ENCODE measurements around the gene FLACC1.

DNA sequence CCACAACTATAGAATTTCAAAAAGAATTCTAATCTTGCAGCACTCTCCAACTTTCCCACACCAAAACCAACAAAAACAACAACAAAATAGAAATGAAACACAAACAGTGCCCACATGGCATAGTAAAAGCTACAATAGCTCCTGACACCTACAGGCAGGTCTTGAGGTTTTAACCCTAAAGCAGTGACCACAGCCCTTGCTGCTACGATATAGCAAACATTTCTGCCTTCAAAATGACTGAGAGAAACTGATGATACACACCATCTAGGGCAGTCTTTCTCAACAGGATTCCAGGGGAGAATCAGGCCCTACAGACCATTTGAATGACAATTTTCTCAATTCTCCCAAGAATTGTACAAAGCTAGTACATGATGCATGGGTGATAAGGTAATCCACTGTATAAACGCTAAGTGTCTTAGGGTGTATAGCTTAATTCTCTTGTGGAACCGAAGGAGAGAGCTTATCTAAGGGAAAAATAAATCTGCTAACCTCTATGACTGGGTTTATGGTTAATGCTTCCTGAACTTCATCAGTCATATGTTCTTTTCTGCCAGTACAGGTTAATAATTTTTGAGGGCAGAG, 47.6 kb upstream of the FLACC1 start:
- TF ChIP-seq, protein P1, sequence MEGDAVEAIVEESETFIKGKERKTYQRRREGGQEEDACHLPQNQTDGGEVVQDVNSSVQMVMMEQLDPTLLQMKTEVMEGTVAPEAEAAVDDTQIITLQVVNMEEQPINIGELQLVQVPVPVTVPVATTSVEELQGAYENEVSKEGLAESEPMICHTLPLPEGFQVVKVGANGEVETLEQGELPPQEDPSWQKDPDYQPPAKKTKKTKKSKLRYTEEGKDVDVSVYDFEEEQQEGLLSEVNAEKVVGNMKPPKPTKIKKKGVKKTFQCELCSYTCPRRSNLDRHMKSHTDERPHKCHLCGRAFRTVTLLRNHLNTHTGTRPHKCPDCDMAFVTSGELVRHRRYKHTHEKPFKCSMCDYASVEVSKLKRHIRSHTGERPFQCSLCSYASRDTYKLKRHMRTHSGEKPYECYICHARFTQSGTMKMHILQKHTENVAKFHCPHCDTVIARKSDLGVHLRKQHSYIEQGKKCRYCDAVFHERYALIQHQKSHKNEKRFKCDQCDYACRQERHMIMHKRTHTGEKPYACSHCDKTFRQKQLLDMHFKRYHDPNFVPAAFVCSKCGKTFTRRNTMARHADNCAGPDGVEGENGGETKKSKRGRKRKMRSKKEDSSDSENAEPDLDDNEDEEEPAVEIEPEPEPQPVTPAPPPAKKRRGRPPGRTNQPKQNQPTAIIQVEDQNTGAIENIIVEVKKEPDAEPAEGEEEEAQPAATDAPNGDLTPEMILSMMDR (IDR thresholded peaks at IDR 0.05; ENCODE audit: control extremely low read depth in 1 of 3, insufficient read depth in 1 of 3, low read depth in 1 of 3, low read length in 3 of 3): no peak
- TF ChIP-seq, protein P2, sequence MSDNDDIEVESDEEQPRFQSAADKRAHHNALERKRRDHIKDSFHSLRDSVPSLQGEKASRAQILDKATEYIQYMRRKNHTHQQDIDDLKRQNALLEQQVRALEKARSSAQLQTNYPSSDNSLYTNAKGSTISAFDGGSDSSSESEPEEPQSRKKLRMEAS (IDR thresholded peaks at IDR 0.05): no peak
- TF ChIP-seq TBP (IDR thresholded peaks at IDR 0.05; ENCODE audit: low read depth, low read length): no peak
- no peak for TF ChIP-seq POLR2A (IDR thresholded peaks at IDR 0.05; ENCODE audit: control extremely low read depth in 1 of 2, low read depth in 2 of 2, low read length in 2 of 2)
- no peak for TF ChIP-seq JUND (IDR thresholded peaks at IDR 0.05; ENCODE audit: low read length)
- no peak for TF ChIP-seq YY1 (IDR thresholded peaks at IDR 0.05; ENCODE audit: low read depth, low read length)
- TF ChIP-seq, protein P3, sequence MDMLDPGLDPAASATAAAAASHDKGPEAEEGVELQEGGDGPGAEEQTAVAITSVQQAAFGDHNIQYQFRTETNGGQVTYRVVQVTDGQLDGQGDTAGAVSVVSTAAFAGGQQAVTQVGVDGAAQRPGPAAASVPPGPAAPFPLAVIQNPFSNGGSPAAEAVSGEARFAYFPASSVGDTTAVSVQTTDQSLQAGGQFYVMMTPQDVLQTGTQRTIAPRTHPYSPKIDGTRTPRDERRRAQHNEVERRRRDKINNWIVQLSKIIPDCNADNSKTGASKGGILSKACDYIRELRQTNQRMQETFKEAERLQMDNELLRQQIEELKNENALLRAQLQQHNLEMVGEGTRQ (IDR thresholded peaks at IDR 0.05; ENCODE audit: low read length): no peak
- TF ChIP-seq RAD21 (IDR thresholded peaks at IDR 0.05 in 1 of 2, conservative IDR thresholded peaks at IDR 0.05 in 1 of 2; ENCODE audit: low read depth in 2 of 2, low read length in 2 of 2): 0 out of 4 replicates have a peak, but pooled peaks of 1 of the 2 experiments have one; percentile 1
- no peak for TF ChIP-seq RBBP5 (IDR thresholded peaks at IDR 0.05; ENCODE audit: borderline replicate concordance, low read depth, low read length)
- no peak for TF ChIP-seq PHF8 (conservative IDR thresholded peaks at IDR 0.05; ENCODE audit: low read depth, low read length)
- no peak for TF ChIP-seq TAF1 (IDR thresholded peaks at IDR 0.05; ENCODE audit: low read depth, low read length)
- no peak for TF ChIP-seq CEBPB (IDR thresholded peaks at IDR 0.05; ENCODE audit: low read depth, low read length)
- no peak for TF ChIP-seq EZH2 (IDR thresholded peaks at IDR 0.05; ENCODE audit: low read depth, low read length, severe bottlenecking)
- TF ChIP-seq, protein P4, sequence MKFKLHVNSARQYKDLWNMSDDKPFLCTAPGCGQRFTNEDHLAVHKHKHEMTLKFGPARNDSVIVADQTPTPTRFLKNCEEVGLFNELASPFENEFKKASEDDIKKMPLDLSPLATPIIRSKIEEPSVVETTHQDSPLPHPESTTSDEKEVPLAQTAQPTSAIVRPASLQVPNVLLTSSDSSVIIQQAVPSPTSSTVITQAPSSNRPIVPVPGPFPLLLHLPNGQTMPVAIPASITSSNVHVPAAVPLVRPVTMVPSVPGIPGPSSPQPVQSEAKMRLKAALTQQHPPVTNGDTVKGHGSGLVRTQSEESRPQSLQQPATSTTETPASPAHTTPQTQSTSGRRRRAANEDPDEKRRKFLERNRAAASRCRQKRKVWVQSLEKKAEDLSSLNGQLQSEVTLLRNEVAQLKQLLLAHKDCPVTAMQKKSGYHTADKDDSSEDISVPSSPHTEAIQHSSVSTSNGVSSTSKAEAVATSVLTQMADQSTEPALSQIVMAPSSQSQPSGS (IDR thresholded peaks at IDR 0.05; ENCODE audit: low read length): no peak

Measured in H1 (cell line).